Fibroblast of peridontal ligament (primary cell): ENCODE data around the gene TRIM46.
A peak's percentile ranks its signal among the peaks of the same experiment; 100 is the strongest.
"Not testable (repeated sequence)": the region's sequence is repeated elsewhere in the genome, so short reads cannot be mapped to it uniquely, and the experiment has no call there.

Experiments
- DNase-seq: peaks from one replicate; pipeline ENCODE4 v3.0.0-alpha.2; 2010; ENCODE audit errors: extremely low read depth

TRIM46 gene

GRCh38 chr1:155205035-155205434 is 31.4 kb downstream of the TRIM46 start:
- no peak for DNase-seq

GRCh38 chr1:155205969-155206593 is 32.4 kb downstream of the TRIM46 start:
- DNase-seq, result no peak

GRCh38 chr1:155206891-155207805 is 33.5 kb downstream of the TRIM46 start:
- DNase-seq, result peak; percentile 80

GRCh38 chr1:155207806-155208540 is 34.3 kb downstream of the TRIM46 start, which contains the start of gene THBS3:
Gene THBS3 (minus strand): TSS chr1:155207897. CDS start chr1:155207876, 21 bp downstream.
- peak; percentile 43 for DNase-seq

- peak; percentile 81 for DNase-seq
Measured at GRCh38 chr1:155208541-155209311, 35.1 kb downstream of the TRIM46 start, which contains the start of gene MTX1. Gene MTX1 (plus strand): TSS chr1:155208695. CDS start chr1:155208805, 110 bp downstream.

GRCh38 chr1:155209312-155209721 is 35.7 kb downstream of the TRIM46 start:
- DNase-seq, result no peak

GRCh38 chr1:155210314-155211104 is 36.9 kb downstream of the TRIM46 start:
- DNase-seq, result no peak

GRCh38 chr1:155211381-155212050 is 37.9 kb downstream of the TRIM46 start:
- peak; percentile 51 for DNase-seq

- not testable (repeated sequence) for DNase-seq
Measured at GRCh38 chr1:155212051-155212440, 38.4 kb downstream of the TRIM46 start.

GRCh38 chr1:155214702-155215101 is 41.1 kb downstream of the TRIM46 start:
- not testable (repeated sequence) for DNase-seq

GRCh38 chr1:155218854-155219591 is 45.4 kb downstream of the TRIM46 start:
- peak; percentile 72 for DNase-seq

GRCh38 chr1:155219592-155220031 is 46.0 kb downstream of the TRIM46 start:
- no peak for DNase-seq

- DNase-seq, result not testable (repeated sequence)
Measured at GRCh38 chr1:155220211-155220965, 46.7 kb downstream of the TRIM46 start.

- no peak for DNase-seq
Measured at GRCh38 chr1:155223047-155223446, 49.4 kb downstream of the TRIM46 start.

- not testable (repeated sequence) for DNase-seq
Measured at GRCh38 chr1:155225404-155225759, 51.7 kb downstream of the TRIM46 start.

- peak; percentile 81 for DNase-seq
Measured at GRCh38 chr1:155226188-155226909, 52.7 kb downstream of the TRIM46 start.

- no peak for DNase-seq
Measured at GRCh38 chr1:155226910-155227260, 53.2 kb downstream of the TRIM46 start.
